Effector memory CD4-positive, alpha-beta T cell (primary cell): ENCODE data around the gene SAMD7.

Experiments
- DNase-seq, 3 donors: peaks; one replicate each; pipeline ENCODE4 v3.0.0-alpha.2; 2020
- H3K27ac ChIP-seq: 2 replicates; pipeline ENCODE4 v1.7.0; 2013; ENCODE audit warnings: mild to moderate bottlenecking, low read length, moderate library complexity; ENCODE audit not compliant: insufficient read depth, poor library complexity, severe bottlenecking
- H3K27me3 ChIP-seq: replicated peaks from 2 replicates; pipeline ENCODE4 v1.7.0; 2013; ENCODE audit warnings: mild to moderate bottlenecking, low read length; ENCODE audit not compliant: insufficient read depth, control insufficient read depth, poor library complexity, severe bottlenecking
- H3K36me3 ChIP-seq: 2 replicates; pipeline ENCODE4 v1.7.0; 2013; ENCODE audit warnings: mild to moderate bottlenecking, low read length, moderate library complexity; ENCODE audit not compliant: control insufficient read depth, insufficient read depth
- H3K4me1 ChIP-seq: 2 replicates; pipeline ENCODE4 v1.7.0; 2013; ENCODE audit warnings: low read length, mild to moderate bottlenecking; ENCODE audit not compliant: control insufficient read depth, insufficient read depth, poor library complexity, severe bottlenecking
- H3K4me3 ChIP-seq: 2 replicates; pipeline ENCODE4 v1.7.0; 2013; ENCODE audit warnings: low read length, low read depth, mild to moderate bottlenecking; ENCODE audit not compliant: insufficient read depth, poor library complexity, severe bottlenecking
- H3K9me3 ChIP-seq: 2 replicates; pipeline ENCODE4 v1.7.0; 2013; ENCODE audit warnings: mild to moderate bottlenecking, low read length, moderate library complexity; ENCODE audit not compliant: control insufficient read depth

The SAMD7 gene

DNA sequence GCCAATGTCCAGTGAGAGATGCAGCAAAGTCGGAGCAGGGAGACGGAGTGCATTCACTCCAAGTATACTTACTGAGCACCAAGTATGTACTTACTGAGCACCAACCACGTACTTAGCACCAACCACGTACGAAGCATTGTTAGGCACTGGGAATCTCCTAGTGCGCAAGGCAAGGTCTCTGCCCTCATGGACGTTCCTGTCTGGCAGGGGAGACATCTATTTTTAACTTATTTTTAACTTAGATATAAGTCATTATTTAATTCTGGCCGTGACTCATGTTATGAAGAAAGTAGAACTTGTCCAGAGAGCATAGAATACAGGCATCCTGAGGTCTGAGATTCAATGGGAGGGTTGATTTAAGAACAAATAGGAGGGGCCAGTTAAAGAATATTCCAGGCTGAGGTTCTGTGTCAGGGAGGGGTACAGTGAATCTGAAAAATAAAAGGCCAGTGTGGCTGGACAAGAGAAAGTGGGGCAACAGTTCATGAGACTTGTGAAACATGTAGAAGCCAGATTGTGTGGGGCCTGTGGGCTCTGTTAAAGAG lies 32.3 kb upstream of the SAMD7 start:
- H3K27me3 ChIP-seq, result no peaks in the 10 kb centered on the region
- H3K4me3 ChIP-seq, result no peak overlapping the region
- DNase-seq, result no peak
- no peaks in the 10 kb centered on the region for H3K4me1 ChIP-seq
- H3K36me3 ChIP-seq, result no peaks in the 10 kb centered on the region
- no peaks in the 10 kb centered on the region for H3K9me3 ChIP-seq
- no peak overlapping the region for H3K27ac ChIP-seq

GRCh38 chr3:169879845-169880575 lies 31.4 kb upstream of the SAMD7 start:
- Histone ChIP-seq H3K4me1 (no peaks in the 10 kb centered on the region), H3K4me3 (no peak overlapping the region), H3K27ac (no peak overlapping the region), H3K9me3 (no peaks in the 10 kb centered on the region), H3K36me3 (no peaks in the 10 kb centered on the region), H3K27me3 (no peaks in the 10 kb centered on the region)
- DNase-seq, result no peak

DNA sequence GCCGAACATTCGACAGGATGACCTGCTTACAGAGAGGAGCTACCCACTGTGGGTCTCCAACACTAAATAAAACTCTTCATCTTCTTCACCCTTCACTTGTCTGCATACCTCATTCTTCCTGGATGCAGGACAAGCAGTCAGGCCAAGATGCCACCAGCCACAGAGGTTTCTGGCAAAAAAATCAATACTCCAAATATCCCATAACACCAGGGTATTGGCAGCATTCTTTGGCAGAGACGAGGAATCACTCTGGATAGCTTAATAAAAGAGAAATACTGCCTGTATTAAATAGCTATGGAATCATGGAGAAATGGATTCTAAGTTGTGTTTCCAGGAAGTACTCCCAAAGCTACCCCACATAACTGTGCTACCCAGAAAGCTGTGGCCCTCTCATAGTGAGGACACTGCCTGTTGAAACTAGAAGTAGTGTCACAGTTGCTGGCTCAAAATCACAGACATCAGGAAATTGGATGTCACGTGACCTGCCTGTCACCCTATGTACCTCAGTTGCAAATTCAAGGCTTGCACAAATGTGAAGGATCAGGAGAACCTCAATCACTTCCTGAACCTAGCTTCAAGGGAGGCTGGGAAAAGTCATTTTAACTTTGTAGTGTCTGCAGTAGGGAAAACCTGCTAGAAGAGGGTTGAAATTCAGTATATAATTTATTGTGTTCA lies 30.7 kb upstream of the SAMD7 start:
- H3K4me3 ChIP-seq, result no peak overlapping the region
- H3K4me1 ChIP-seq, result no peaks in the 10 kb centered on the region
- no peak overlapping the region for H3K27ac ChIP-seq
- DNase-seq, result no peak
- no peaks in the 10 kb centered on the region for H3K27me3 ChIP-seq
- H3K9me3 ChIP-seq, result no peaks in the 10 kb centered on the region
- H3K36me3 ChIP-seq, result no peaks in the 10 kb centered on the region

DNA sequence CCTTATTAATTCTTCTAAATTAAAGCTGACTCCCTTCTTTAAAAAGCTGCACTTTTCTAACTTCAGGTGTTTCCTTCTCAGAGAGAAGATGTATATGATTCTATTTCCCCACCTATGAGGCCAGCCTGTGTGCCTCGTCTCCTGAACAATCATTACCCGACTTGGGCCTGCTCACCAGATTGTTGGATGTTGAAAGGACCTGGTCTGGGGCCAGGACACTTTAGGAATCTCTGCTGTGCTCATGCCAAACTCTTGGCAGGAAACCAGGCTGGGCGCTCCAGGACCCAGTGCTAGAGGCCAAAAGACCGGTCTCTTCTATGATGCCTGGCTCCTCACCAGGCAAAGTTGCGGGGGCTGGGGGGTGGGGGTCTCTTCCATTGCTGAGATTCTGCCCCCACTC lies 24.7 kb upstream of the SAMD7 start:
- Histone ChIP-seq H3K36me3 (no peaks in the 10 kb centered on the region), H3K27ac (no peak overlapping the region), H3K4me1 (no peaks in the 10 kb centered on the region), H3K4me3 (no peak overlapping the region), H3K9me3 (no peaks in the 10 kb centered on the region), H3K27me3 (no peaks in the 10 kb centered on the region)
- no peak for DNase-seq

DNA sequence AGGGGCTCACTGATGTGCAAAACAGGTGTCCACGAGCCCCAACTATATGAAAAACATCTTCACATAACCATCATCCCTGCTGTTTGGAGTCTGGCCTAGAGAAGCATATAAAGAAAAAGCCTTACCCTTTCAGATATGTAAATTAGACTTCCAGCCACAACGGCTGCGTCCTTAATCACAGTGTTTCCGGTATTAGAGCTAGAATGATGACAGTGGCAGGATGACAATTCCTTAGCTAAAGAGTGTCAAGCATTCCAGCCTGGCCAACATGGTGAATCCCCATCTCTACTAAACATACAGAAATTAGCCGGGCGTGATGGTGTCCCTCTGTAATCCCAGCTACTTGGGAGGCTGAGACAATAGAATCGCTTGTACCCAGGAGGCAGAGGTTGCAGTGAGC lies 19.5 kb upstream of the SAMD7 start:
- H3K4me3 ChIP-seq, result no peak overlapping the region
- no peaks in the 10 kb centered on the region for H3K9me3 ChIP-seq
- no peaks in the 10 kb centered on the region for H3K4me1 ChIP-seq
- no peaks in the 10 kb centered on the region for H3K36me3 ChIP-seq
- no peaks in the 10 kb centered on the region for H3K27me3 ChIP-seq
- H3K27ac ChIP-seq, result no peak overlapping the region
- no peak for DNase-seq

DNA sequence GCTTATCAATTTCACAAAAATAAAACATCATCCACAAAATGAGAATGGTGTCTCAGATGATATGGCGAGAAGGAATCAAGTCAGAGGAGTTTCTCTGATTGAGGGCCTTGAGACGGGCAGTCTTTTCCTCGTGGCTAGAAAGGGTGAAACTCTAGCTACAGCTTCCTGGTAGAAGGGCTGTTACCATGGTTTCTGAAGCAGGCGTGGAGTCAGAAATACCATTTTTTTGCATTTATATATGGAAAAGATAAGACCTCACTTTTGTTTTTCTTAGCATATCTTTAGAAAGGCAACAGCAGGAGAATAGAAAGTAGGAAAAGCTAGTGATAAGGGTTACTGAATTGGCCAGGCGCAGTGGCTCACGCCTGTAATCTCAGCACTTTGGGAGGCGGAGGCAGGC lies 17.3 kb upstream of the SAMD7 start:
- DNase-seq, result no peak
- Histone ChIP-seq H3K4me1 (no peaks in the 10 kb centered on the region), H3K36me3 (no peaks in the 10 kb centered on the region), H3K27ac (no peak overlapping the region), H3K9me3 (no peaks in the 10 kb centered on the region), H3K4me3 (no peak overlapping the region), H3K27me3 (no peaks in the 10 kb centered on the region)

GRCh38 chr3:169895072-169895471 lies 16.3 kb upstream of the SAMD7 start:
- Histone ChIP-seq H3K27ac (no peak overlapping the region), H3K4me3 (no peak overlapping the region), H3K36me3 (no peaks in the 10 kb centered on the region), H3K4me1 (no peaks in the 10 kb centered on the region), H3K9me3 (no peaks in the 10 kb centered on the region), H3K27me3 (no peaks in the 10 kb centered on the region)
- DNase-seq, result no peak

GRCh38 chr3:169897284-169897683 lies 14.1 kb upstream of the SAMD7 start:
- no peak for DNase-seq
- Histone ChIP-seq H3K9me3 (no peaks in the 10 kb centered on the region), H3K4me3 (no peak overlapping the region), H3K27ac (no peak overlapping the region), H3K36me3 (no peaks in the 10 kb centered on the region), H3K4me1 (no peaks in the 10 kb centered on the region), H3K27me3 (no peaks in the 10 kb centered on the region)

GRCh38 chr3:169901453-169901852 lies 9.9 kb upstream of the SAMD7 start:
- Histone ChIP-seq H3K36me3 (no peaks in the 10 kb centered on the region), H3K9me3 (no peaks in the 10 kb centered on the region), H3K4me1 (no peaks in the 10 kb centered on the region), H3K27ac (no peak overlapping the region), H3K27me3 (no peaks in the 10 kb centered on the region), H3K4me3 (no peak overlapping the region)
- no peak for DNase-seq

DNA sequence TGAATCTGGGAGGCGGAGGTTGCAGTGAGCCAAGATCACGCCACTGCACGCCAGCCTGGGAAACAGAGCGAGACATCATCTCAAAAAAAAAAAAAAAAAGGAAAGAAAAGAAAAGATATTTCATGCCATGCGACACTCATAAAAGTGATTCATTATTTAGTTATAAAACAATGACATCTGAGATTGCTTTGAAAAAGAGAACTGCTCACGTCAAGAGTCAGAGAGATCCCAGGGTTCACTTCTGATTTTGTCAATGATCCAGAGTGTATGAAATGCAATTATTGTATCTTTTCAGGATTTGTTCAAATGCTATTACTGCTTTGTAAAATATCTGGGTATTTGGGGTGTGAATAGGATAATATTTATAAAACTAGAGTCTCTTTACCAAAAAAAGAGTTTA lies 6.0 kb upstream of the SAMD7 start:
- Histone ChIP-seq H3K27ac (no peak overlapping the region), H3K4me3 (no peak overlapping the region), H3K9me3 (no peaks in the 10 kb centered on the region), H3K27me3 (no peaks in the 10 kb centered on the region), H3K36me3 (no peaks in the 10 kb centered on the region), H3K4me1 (no peaks in the 10 kb centered on the region)
- DNase-seq, result no peak
